B cell (primary cell): Measurements from ENCODE around the gene GALNT17. TPM values are rescaled to one million over a fixed set of nuclear protein-coding genes. Genes with fewer than 3 reads are reported as not detected.

Experiments used
- ATAC-seq: fragments of 200-7000 bp; cut with Tn5 transposase; one replicate; pipeline ENCODE4 v1.10.0; 2021; ENCODE audit warnings: low read depth, mild to moderate bottlenecking, moderate number of reproducible peaks, moderate library complexity
- CTCF ChIA-PET: fragments of 350-600 bp; sonication (Branson Sonifier 250); formaldehyde crosslinking; loops from one replicate; lab custom pipeline; 2021; ENCODE audit warnings: antibody characterized with exemption, inconsistent platforms; lab: Charles Lee
- POLR2A ChIA-PET: fragments of 350-600 bp; sonication (Branson Sonifier 250); formaldehyde crosslinking; loops from one replicate; lab custom pipeline; 2021; ENCODE audit warnings: antibody characterized with exemption; lab: Charles Lee
- DNase-seq: peaks from one replicate; pipeline ENCODE4 v3.0.0; 2013
- H2AFZ ChIP-seq: 2 replicates; pipeline ENCODE4 v1.6.1; 2012; ENCODE audit warnings: mild to moderate bottlenecking, low read depth, low read length; ENCODE audit not compliant: insufficient read depth, poor library complexity, severe bottlenecking
- H3K27ac ChIP-seq, 2 donors: 1 replicate in 1 of 2; 2 replicates in 1 of 2; pipeline ENCODE4 v1.5.1; 2012 to 2013; ENCODE audit warnings: low read length in 2 of 2, mild to moderate bottlenecking in 2 of 2, moderate library complexity in 1 of 2
- H3K27me3 ChIP-seq, 4 experiments: fragments of 200-600 bp in 1 of 4; sonication (generic) in 1 of 4; replicated peaks in 1 of 4; 1 replicate in 2 of 4; 2 replicates in 2 of 4; pipeline versions ENCODE4 v1.6.1 to v1.7.0; 2013 to 2016; ENCODE audit warnings: low read length in 3 of 4, mild to moderate bottlenecking in 2 of 4, mixed read lengths in 1 of 4, moderate library complexity in 1 of 4; ENCODE audit not compliant: insufficient read depth in 4 of 4, control insufficient read depth in 3 of 4; ENCODE audit errors: control extremely low read depth in 1 of 4
- H3K36me3 ChIP-seq, 2 experiments: replicated peaks in 1 of 2; 1 replicate in 1 of 2; 2 replicates in 1 of 2; pipeline versions ENCODE4 v1.6.1 to v1.7.1; 2013; ENCODE audit warnings: low read length in 1 of 2; ENCODE audit not compliant: insufficient read depth in 2 of 2, control insufficient read depth in 1 of 2; ENCODE audit errors: control extremely low read depth in 1 of 2, extremely low read depth in 1 of 2
- H3K4me1 ChIP-seq, 2 donors: fragments of 200-600 bp in 1 of 2; sonication (generic) in 1 of 2; 1 replicate in 1 of 2; 2 replicates in 1 of 2; pipeline versions ENCODE4 v1.5.1 to v1.6.1; 2013 to 2017; ENCODE audit warnings: low read length in 2 of 2; ENCODE audit not compliant: control insufficient read depth in 2 of 2, insufficient read depth in 2 of 2
- H3K4me2 ChIP-seq: replicated peaks from 2 replicates; pipeline ENCODE3; 2012; ENCODE audit warnings: mild to moderate bottlenecking, low read depth, low read length; ENCODE audit not compliant: poor library complexity, severe bottlenecking
- H3K4me3 ChIP-seq, 5 experiments: fragments of 200-600 bp in 1 of 5; sonication (generic) in 1 of 5; 1 replicate in 3 of 5; 2 replicates in 2 of 5; pipeline versions ENCODE4 v1.5.1 to v1.7.0; 2011 to 2016; ENCODE audit warnings: low read length in 4 of 5, mild to moderate bottlenecking in 4 of 5, low read depth in 2 of 5, control low read depth in 1 of 5, moderate library complexity in 1 of 5; ENCODE audit not compliant: insufficient read depth in 1 of 5; ENCODE audit errors: control extremely low read depth in 1 of 5, extremely low read depth in 1 of 5
- H3K79me2 ChIP-seq: fragments of 200-600 bp; sonication (generic); one replicate; pipeline ENCODE4 v1.6.0; 2016; ENCODE audit warnings: low read length; ENCODE audit not compliant: control insufficient read depth, insufficient read depth
- H3K9ac ChIP-seq: fragments of 200-600 bp; sonication (generic); 2 replicates; pipeline ENCODE4 v1.6.1; 2017; ENCODE audit warnings: mild to moderate bottlenecking, low read length, moderate library complexity
- H3K9me3 ChIP-seq, 3 donors: one replicate each; pipeline versions ENCODE4 v1.6.1 to v1.7.1; 2013; ENCODE audit warnings: low read length in 2 of 3; ENCODE audit not compliant: control insufficient read depth in 2 of 3, insufficient read depth in 1 of 3; ENCODE audit errors: control extremely low read depth in 1 of 3
- H4K20me1 ChIP-seq: 2 replicates; pipeline ENCODE4 v1.6.0; 2012; ENCODE audit warnings: mild to moderate bottlenecking, low read length; ENCODE audit not compliant: insufficient read depth, control insufficient read depth, poor library complexity, severe bottlenecking
- H3K27ac Mint-ChIP-seq: one replicate; pipeline ENCODE4 v1.8.0; 2021; ENCODE audit warnings: mixed read lengths
- H3K27me3 Mint-ChIP-seq: one replicate; pipeline ENCODE4 v1.8.0; 2021; ENCODE audit warnings: mixed read lengths
- H3K4me1 Mint-ChIP-seq: one replicate; pipeline ENCODE4 v1.8.0; 2021; ENCODE audit warnings: mixed read lengths
- H3K4me3 Mint-ChIP-seq: one replicate; pipeline ENCODE4 v1.8.0; 2021; ENCODE audit warnings: mixed read lengths
- H3K9me3 Mint-ChIP-seq: one replicate; pipeline ENCODE4 v1.8.0; 2022; ENCODE audit warnings: mixed read lengths; ENCODE audit not compliant: insufficient read depth
- CTCF ChIP-seq: fragments of 200-600 bp; IDR thresholded peaks from one replicate; pipeline ENCODE4 v1.8.0; 2022; ENCODE audit warnings: antibody characterized with exemption, mild to moderate bottlenecking
- EZH2 ChIP-seq: IDR thresholded peaks from 2 replicates; pipeline ENCODE4 v1.6.1; 2012; ENCODE audit warnings: borderline replicate concordance, low read depth, mild to moderate bottlenecking, moderate library complexity, low read length; ENCODE audit not compliant: insufficient read depth, poor library complexity, severe bottlenecking
- WGBS: methylation state at CpG from one replicate; pipeline ENCODE4 v1.1.5; 2013; ENCODE audit warnings: missing lambda C conversion rate; ENCODE audit not compliant: insufficient coverage; 5-methylcytosine and 5-hydroxymethylcytosine counted together
- intact Hi-C: fragments of 100-400 bp; cut with micrococcal nuclease; formaldehyde crosslinking; loops from one replicate; pipeline ENCODE4 v1.10.0; 2022
- polyA plus RNA-seq: library from polyadenylated mRNA; depleted of rRNA; stranded (reverse); fragments of >200 nt; gene quantifications from 2 replicates; pipeline ENCODE4 v1.2.3, GENCODE V29; 2012
- total RNA-seq, 2 donors: library from RNA; stranded (reverse); fragments of 120-200 nt in 1 of 2; gene quantifications; 1 replicate in 1 of 2; 2 replicates in 1 of 2; pipeline versions ENCODE4 v1.2.3 to v1.2.4, GENCODE V29; 2013 to 2022

Gene GALNT17
- total and polyA plus RNA-seq, 2 donors (not counting 1 experiment from before 2014, with no cell fraction given) = not detected

GRCh38 chr7:71300086-71300485 is 168.1 kb downstream of the GALNT17 start:
- H3K9ac ChIP-seq = no peak overlapping the region
- no peak overlapping the region for H3K4me3 ChIP-seq
- H3K36me3 ChIP-seq = no peaks in the 10 kb centered on the region
- ChIA-PET CTCF (no interaction called here), POLR2A (no interaction called here)
- intact Hi-C loops = no loop called here
- DNase-seq = no peak
- no peaks in the 10 kb centered on the region for H4K20me1 ChIP-seq
- no peak overlapping the region for H3K4me2 ChIP-seq
- no peaks in the 10 kb centered on the region for H3K9me3 ChIP-seq
- no peaks in the 10 kb centered on the region for H3K79me2 ChIP-seq
- H3K27ac Mint-ChIP-seq = no peak overlapping the region
- ATAC-seq = no peak
- no peak overlapping the region for H2AFZ ChIP-seq
- H3K4me3 Mint-ChIP-seq = no peak overlapping the region
- no peak overlapping the region for H3K27ac ChIP-seq
- WGBS = 80% methylated on average over 1 of the region's 3 CpGs
- TF ChIP-seq EZH2 (no peak), CTCF (no peak)
- no peaks in the 10 kb centered on the region for H3K27me3 Mint-ChIP-seq
- no peaks in the 10 kb centered on the region for H3K4me1 ChIP-seq
- peaks cover 2% of the 10 kb centered on the region for H3K9me3 Mint-ChIP-seq
- no peaks in the 10 kb centered on the region for H3K27me3 ChIP-seq
- no peaks in the 10 kb centered on the region for H3K4me1 Mint-ChIP-seq

GRCh38 chr7:71300603-71301002 is 168.7 kb downstream of the GALNT17 start:
- H2AFZ ChIP-seq = no peak overlapping the region
- 60% methylated on average over 1 of the region's 6 CpGs for WGBS
- H4K20me1 ChIP-seq = no peaks in the 10 kb centered on the region
- ChIA-PET POLR2A (no interaction called here), CTCF (no interaction called here)
- TF ChIP-seq EZH2 = no peak
- no peak for TF ChIP-seq CTCF
- intact Hi-C loops = no loop called here
- no peaks in the 10 kb centered on the region for H3K36me3 ChIP-seq
- DNase-seq = no peak
- H3K9ac ChIP-seq = no peak overlapping the region
- no peaks in the 10 kb centered on the region for H3K79me2 ChIP-seq
- Mint-ChIP-seq H3K27me3 (no peaks in the 10 kb centered on the region), H3K9me3 (peaks cover 2% of the 10 kb centered on the region), H3K27ac (no peak overlapping the region), H3K4me1 (no peaks in the 10 kb centered on the region), H3K4me3 (no peak overlapping the region)
- H3K4me2 ChIP-seq = no peak overlapping the region
- no peaks in the 10 kb centered on the region for H3K9me3 ChIP-seq
- H3K27ac ChIP-seq = no peak overlapping the region
- no peaks in the 10 kb centered on the region for H3K27me3 ChIP-seq
- no peak for ATAC-seq
- no peak overlapping the region for H3K4me3 ChIP-seq
- no peaks in the 10 kb centered on the region for H3K4me1 ChIP-seq
